A549 (cell line): ENCODE data around the gene SCGB3A2.

Experiments used
- CHD4 ChIP-seq: fragments of 200-600 bp; sonication (generic); IDR thresholded peaks from 2 replicates; pipeline ENCODE4 v1.6.1; 2016; ENCODE audit warnings: antibody characterized with exemption, mild to moderate bottlenecking, borderline replicate concordance
- ESRRA ChIP-seq: fragments of 150-350 bp; IDR thresholded peaks from 2 replicates; pipeline ENCODE4 v1.6.1; 2014; ENCODE audit warnings: mild to moderate bottlenecking, low read length, borderline replicate concordance
- MYC ChIP-seq: IDR thresholded peaks from 2 replicates; pipeline ENCODE4 v1.6.1; 2012; ENCODE audit warnings: mild to moderate bottlenecking, inconsistent platforms, low read length, improper control_type of control experiment, borderline replicate concordance

- no peak for TF ChIP-seq CHD4
- no peak for TF ChIP-seq ESRRA
- TF ChIP-seq MYC = no peak
Measured at GRCh38 chr5:147925020-147925419, 46.5 kb downstream of the SCGB3A2 start.
